ENCODE results near the gene ZNF860.
"Not testable (repeated sequence)": the region's sequence is repeated elsewhere in the genome, so short reads cannot be mapped to it uniquely, and the experiment has no call there.

ZNF860 gene

DNA sequence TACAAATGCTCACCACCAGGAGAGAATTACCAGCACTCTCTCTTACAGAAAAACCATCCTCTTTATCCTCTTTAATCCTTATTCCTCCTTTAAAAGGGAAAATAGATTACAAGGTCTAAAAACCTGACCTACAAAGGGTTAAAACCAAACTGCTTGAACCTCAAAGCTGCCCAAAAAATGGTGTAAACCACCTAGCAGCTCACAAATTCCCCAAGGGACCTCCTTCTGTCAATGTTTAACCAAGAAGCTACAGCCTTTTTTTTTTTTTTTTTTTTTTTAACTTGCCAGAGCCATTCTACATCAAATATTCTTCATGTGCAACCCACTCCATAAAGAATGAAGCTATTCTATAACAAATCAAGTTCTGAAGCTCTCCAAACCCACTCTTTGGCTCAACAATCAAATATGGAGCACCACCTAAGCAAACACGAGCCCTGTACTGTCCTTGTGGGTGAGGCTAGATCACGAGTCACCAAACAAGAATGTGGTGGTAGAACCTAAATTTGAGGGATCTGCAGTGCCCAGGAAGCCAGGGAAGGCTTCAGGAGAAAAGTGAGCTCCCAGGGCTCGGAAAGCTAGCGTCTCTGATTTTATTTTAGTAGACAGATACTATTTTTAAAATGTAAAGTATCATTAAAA is 20.6 kb upstream of the ZNF860 start:
- peak; percentile 75 for DNase-seq (ENCODE audit: low spot score)
- no peak for FAIRE-seq

DNA sequence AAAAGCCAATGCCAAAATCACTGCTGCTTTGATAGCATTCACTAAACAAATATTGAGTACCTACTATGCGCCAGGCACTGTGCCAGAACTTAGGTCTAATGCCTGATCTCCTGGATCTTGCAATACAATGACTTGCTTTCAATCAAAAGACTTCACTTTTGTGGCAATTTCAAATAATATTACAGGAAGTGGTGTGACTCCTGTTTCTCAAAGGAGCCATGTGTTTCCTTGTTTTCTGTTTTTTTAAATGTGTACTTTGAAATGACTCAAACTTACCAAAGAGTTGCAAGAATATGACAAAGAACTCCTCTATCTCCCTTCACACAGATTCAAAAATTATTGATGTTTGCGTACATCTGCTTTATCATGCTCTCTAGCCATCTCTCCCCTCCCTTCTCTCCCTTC is 18.7 kb upstream of the ZNF860 start:
- peak; percentile 20 for FAIRE-seq

DNA sequence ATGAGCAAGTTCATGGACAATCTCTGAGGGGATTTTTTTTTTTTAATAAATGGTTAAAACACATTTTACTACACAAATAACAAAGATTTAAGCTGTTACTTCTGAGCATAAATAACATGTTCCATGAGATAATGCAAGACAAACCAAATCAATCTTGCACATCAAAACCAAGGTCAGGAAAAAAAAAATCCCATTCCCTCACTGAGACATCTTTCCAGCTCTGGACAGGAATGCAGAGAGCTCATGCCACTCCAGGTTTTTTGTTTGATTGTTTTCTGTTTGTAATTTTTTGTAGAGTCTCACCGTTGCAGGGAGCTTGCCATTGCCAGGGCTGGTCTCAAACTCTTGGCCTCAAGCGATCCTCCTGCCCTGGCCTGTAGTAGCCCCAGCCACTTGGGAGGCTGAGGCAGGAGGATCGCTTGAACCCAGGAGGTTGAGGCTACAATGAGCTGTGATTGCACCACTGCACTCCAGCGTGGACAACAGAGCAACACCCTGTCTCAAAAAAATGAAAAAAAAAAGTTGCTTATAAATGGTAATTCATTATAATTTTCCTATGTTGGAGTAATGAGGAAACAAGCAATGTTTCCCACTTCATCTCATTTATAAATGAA is 14.5 kb upstream of the ZNF860 start:
- DNase-seq (ENCODE audit: low spot score) (no peak), FAIRE-seq (no peak)

More for the DNA sequence above, 18.7 kb upstream of the ZNF860 start:
- no peak for DNase-seq (ENCODE audit: low spot score)

DNA sequence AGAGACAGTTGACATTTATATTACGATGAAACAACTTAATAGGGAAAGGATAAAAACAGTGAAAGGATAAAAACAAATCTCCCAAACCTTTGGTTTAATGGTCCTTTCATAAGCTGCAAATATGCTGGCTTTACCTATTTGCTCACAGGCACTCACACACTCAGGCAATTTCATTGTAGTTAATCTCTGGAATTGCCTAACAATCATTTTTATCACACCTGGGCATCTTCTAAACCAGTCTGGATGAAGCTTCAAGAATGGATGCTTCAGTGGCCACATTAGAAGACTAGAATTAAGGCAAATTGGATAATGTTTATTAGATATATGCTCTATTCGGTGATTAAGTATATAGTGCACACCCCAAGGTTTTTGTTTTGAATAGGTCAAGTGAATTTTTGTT is 14.0 kb upstream of the ZNF860 start:
- DNase-seq (ENCODE audit: low spot score) (no peak), FAIRE-seq (no peak)

DNA sequence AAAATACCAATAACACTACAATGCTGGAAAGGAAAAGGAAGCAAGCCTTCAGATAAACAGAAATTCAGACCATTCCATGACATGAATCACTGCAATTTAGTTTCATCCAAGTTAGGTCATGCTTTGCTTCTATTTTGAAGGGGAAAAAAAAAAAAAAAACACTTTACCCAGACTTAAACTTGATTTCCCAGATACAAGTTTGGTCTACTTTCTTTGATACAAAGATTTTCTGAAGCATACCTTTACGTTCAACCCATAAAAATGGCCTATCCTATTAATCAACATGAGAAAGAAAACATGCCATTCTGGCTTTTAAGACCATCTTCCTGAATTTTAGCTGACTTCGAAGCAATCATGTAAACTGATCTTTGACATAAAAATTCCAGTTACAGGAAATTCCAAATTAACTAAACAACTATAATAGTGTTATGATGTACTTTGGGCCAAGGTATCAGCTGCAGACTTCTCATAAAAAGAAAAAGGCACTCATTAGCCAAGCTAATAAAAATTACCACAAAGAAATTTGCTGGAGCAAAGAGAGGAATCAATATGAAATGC is 13.1 kb upstream of the ZNF860 start:
- DNase-seq (ENCODE audit: low spot score), result peak; percentile 35
- FAIRE-seq, result no peak

DNA sequence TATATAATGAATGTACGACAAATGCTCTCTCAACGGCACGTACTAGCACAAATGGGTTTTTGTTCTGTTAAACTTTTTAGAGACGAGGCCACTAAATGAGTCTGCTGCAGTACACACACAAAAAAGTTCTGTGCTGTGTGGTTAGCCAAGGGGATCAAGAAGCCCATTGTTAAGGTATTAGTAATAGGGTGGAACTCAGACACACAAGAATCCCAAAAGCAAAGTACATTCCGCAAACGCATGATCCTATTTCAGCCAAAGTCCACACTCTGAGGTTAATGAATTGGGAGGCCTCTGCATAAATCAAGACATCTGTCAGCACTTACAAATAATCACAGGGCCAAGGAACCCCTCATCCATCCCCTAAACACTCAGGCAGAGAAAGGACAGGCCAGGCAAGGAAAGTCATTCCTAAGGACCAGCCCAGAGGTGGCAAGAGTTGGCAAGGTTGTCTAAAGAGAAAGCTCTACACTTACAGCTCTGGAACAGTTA is 12.6 kb upstream of the ZNF860 start:
- DNase-seq (ENCODE audit: low spot score), result peak; percentile 85
- FAIRE-seq, result peak; percentile 71

DNA sequence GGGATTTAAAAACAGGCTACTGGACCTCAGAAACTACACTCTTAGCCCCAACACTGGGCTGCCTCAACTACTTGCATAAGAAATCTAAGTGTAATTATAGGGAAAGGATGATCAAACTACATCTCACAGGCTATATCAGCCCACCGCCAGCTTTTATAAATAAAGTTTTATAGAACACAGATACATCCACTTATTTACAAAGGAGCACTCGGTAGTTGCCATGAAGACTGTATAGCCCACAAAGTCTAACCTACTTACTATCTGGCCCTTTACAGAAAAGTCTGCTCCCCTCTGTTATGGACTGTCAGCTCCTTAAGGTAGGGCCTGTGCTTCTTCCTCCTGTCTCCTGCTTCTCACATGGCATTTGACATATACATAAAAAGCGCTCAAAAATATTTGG is 9.9 kb upstream of the ZNF860 start:
- FAIRE-seq (no peak), DNase-seq (ENCODE audit: low spot score) (no peak)

DNA sequence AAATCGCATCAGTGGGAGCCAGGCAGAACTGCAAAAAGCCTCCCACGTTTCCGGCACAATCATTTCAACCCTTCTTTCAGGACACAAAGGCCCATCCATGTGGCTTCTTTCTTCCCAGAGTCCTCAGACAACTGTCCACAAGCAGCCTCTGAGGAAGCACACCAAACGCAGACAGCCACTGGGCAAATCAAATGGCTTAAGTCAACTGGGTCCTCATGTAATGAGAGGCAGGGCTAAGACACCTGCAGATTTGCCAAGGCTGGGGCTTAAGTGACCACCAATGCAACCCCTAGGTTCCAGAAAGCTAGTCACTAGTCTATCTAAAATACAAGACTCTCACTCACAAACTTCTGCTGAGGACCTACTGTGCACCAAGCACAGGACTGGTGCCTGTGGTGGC is 8.5 kb upstream of the ZNF860 start:
- DNase-seq (ENCODE audit: low spot score), result no peak
- no peak for FAIRE-seq

DNA sequence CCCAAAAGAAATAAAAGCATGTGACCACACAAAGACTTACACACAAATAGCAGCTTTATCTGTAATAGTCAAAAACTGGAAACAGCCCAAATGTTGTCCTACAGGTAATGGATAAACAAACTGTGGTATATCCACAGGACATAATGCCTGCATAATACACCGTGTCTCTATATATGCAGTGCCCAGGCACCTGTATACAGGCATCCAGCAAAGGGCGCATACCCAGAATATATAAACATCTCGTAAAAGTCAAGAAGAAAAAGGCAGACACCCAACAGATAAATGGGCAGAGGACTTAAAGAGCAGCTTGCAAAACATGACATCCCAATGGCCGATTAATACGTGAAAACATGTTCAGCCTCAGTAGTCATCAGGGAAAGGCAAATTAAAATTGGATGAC is 7.7 kb upstream of the ZNF860 start:
- DNase-seq (ENCODE audit: low spot score) (no peak), FAIRE-seq (no peak)

DNA sequence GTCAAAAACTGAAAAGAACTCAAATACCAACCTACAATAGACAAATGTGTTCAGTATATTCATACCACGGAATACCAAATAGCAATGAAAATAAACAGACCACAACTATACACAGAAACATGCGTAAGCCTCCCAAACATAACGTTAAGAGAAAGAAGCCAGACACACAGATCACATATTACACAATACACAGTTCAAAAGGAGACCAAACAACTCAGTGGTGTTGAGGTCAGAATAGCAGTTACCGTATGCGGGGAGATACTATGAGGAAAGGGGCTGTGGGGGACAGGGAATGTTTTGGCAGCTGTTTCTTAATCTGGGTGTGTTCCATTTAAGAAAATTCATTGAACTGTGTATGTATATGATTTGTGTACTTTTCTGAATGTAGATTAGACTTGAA is 7.1 kb upstream of the ZNF860 start:
- DNase-seq (ENCODE audit: low spot score), result no peak
- FAIRE-seq, result no peak

DNA sequence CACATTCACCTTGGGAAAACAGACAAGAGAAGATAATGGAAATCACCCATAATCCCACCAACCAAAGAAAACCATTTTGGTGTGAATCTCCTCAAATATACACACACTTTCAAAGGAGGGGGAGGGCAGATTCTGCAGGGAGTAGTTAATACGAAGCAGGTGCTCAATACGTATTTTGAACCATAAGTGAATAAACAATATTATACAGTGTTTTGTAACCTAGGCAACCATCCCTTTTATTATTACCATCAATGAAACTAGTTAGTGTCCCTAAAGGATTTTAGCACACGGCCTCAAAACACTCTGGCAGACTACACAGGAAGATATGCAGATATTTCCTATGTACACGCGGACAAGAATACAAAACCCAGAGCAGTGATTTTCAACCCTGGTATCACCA is 6.6 kb upstream of the ZNF860 start:
- FAIRE-seq, result no peak

DNA sequence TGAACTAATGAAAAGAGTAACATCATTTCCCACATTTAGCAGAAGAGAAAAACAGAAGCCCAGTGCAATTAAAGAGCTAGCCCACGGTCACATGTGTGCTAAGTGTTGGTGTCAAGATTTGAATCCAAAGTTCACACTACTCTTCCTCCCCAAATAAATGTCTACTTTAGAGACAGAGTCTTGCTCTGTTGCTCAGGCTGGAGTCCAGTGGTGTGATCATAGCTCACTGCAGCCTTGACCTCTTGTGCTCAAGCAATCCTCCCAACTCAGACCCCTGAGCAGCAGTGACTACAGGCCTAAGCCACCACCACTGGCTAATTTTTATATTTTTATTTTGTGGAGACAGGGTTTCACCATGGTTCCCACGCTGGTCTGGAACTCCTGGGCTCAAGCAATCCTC is 5.2 kb upstream of the ZNF860 start:
- FAIRE-seq (no peak), DNase-seq (ENCODE audit: low spot score) (no peak)

More for the DNA sequence above, 6.6 kb upstream of the ZNF860 start:
- DNase-seq (ENCODE audit: low spot score), result no peak

DNA sequence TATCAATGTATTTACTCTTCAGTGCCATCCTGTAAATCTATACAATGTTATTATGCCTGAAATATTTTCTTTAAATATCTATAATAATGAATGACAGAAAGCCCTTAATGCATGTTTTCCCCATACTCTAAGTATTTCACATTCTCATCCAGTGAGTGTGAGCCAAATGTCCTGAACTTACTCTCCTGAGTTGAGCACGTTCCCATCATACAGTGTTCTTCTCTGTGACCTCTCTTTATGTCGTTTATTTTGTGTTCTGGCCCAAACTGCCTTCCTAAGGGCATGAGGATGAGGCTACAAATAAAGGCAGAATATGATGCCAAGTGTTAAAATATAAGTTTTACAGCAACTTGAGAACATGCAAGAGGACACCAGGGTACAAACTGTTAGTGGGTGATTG is 3.8 kb upstream of the ZNF860 start:
- FAIRE-seq (no peak), DNase-seq (ENCODE audit: low spot score) (no peak)

DNA sequence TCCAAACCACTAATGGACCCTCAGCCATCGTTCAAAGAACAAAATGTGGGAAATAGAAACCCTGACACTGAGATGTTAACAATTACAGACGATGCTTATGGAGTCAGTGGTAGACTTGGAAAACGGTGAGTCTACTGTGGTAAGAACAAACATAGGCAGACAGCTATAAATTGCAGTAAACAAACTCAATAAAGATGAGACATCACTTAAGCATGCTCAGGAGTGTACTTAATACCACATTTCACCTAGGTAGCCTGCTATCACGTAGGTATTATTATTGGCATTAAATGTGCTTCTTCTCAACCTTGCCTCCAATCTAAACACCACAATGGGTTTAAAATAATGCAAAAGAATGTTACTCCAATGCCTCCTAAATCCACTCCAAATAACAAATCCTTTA is 3.0 kb upstream of the ZNF860 start:
- FAIRE-seq, result no peak
- DNase-seq (ENCODE audit: low spot score), result no peak

DNA sequence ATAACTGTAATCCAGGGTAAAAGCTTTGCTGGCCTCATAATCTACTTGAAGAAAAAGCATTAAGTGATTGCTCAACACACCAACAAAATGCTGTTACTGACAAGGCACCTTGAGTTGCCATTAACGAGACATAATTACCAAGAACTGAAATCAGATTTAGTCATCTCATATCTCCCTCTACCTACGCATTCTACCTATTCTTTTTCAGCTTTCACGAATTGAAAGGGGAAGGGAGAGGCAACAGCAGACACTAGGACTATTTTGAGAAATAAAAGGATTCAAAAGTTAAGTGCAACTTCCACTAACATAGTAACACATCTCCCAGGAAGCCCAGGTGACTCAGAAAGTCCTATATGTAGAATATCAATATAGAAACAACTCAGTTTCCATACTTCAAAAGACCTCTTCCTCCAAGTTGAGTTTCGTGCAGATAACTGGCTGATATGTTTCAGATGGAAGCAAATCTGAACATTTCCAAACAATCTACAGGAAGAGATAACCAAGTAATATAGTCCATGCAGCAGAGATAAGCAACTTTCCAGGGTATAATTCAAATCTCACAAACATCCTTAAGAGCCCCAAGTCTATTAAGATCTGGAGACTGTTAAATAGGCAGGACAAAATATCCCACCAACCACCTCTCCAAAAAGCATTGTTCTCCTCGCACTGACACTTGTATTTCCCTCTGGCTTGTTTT is 2.4 kb upstream of the ZNF860 start:
- DNase-seq (ENCODE audit: low spot score), result no peak
- FAIRE-seq, result no peak

DNA sequence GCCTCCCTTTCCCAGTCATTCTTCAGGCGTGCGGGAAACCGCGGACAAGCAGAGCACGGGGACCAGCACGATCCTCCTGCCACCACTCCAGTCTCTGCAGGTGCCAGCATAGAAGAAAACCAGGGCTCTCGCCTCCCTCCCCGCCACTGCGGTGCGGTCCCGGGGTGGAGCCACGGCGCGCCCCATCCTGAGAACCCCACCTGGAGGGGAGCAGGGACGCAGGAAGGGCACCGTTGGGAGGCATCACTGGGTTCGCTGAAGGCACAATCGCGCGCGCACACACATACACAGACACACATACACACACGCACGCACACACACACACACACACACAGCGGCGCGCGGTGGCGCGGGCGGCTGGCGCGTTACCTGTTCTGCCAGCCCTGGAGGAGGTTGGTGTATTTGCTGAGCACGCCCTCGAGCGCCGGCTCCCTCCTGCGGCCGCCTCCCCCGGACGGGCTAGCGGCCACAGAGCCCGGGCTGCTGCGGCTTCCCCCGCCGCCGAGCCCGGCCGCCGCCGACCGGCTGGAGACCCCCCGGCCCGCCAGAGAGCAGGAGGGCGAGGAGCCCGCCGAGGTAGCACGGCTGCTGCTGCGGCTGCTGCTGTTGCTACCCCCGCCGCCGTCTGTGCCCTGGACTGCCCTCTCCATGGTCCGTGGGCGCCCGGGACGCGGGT is 882 bp upstream of the ZNF860 start:
- FAIRE-seq (peak; percentile 73), DNase-seq (ENCODE audit: low spot score) (peak; percentile 54)

DNA sequence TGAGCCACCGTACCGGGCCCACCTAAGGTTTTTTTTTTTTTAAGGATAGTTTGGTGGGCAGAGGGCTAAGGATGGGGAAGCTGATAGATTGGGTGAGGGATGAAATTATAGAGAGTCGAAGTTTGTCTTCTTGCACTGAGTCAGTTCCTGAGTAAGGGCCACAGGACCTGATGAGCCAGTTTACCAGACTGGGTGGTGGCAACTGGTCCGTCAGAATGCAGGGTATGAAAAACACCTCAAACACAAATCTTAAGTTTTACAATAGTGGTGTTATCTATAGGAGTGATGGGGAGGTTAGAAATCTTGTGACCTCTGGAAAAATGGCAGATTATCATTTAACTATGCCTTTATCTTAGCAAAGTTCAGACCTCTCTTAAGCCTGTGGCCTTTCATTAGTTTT is 2.8 kb downstream of the ZNF860 start:
- DNase-seq (ENCODE audit: low spot score) (no peak), FAIRE-seq (no peak)

DNA sequence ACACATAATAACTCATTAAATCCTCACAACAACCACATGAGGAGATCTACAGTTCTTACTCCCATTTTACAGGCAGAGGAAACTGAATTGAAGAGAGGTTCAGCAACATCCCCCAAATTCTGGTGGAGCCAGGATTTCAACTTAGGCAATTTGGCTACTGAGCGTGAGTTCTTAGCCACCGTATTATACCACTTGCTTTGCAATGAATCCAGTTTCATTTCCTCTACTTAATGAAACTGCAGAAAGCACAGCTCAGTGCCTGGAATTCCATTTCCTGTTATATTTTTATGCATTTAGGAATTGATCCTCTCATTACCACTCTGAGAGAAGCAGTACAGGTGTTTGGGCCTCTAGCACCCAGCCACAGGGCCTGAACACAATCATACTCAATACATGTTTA is 4.3 kb downstream of the ZNF860 start:
- DNase-seq (ENCODE audit: low spot score), result no peak
- FAIRE-seq, result no peak

DNA sequence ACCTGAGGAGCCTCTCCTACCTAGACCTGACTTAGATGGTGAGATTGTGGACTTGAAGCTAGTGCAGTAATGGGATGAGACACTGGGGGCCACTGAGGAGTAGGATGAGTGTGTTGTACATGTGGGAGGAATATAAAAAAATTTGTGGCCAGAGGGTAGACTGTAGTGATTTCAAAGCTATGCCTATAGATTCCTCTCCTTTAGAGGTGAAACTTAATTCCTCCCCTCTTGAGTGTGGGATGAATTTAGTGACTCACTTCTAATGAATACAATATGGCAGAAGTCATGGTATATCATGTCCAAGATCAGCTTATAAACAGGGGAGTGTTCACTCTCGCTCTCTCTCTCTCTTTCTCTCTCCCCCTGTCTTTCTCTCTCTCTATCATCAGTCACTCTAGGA is 6.7 kb downstream of the ZNF860 start:
- FAIRE-seq (no peak), DNase-seq (ENCODE audit: low spot score) (no peak)

DNA sequence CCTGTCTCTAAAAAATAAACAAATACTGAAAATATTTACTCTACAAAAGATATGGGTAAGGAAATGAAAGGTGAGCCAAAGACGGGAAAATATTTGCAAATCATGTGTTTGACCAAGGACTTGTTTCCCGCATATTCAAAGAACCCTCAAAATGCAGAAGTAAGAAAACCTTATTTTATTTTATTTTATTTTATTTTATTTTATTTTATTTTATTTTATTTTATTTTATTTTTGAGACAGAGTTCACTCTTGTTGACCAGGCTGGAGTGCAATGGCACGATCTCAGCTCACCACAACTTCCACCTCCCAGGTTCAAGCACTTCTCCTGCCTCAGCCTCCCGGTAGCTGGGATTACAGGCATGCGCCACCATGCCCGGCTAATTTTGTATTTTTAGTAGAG is 11.4 kb downstream of the ZNF860 start:
- FAIRE-seq; DNase-seq (ENCODE audit: low spot score): not testable (repeated sequence)

DNA sequence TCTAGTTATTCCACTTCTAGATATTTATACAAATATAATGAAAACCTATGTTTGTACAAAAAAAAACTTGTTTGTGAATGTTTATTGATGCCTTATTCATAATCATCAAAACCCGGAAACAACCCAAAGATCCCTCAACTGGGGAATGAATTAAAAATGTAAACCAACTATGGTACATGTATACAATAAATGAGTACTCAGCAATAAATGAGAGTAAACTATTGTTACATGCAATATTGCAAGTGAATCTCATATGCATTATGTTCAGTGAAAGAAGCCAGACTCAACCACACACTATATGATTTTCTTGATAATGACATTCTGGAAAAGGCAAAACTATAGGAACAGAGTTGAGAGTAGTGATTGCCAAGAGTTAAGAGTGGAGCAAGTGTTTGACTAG is 12.3 kb downstream of the ZNF860 start:
- DNase-seq (ENCODE audit: low spot score) (no peak), FAIRE-seq (no peak)

DNA sequence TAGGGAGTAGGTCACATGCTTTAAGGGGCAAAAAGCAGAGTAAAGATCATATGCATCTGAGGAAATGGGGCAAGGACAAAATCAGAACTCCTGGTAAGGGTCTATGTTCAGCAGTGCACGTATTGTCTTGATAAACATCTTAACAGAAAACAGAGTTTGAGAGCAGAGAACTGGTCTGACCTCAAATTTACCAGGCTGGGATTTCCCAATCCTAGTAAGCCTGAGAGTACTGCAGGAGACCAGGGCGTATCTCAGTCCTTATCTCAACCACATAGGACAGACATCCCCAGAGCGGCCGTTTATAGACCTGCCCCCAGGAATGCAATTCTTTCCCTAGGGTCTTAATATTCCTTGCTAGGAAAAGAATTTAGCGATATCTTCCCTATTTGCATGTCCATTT is 13.5 kb downstream of the ZNF860 start:
- DNase-seq (ENCODE audit: low spot score); FAIRE-seq: not testable (repeated sequence)
